Natural killer cell (primary cell): ENCODE data around the gene TMEM203. TPM values are rescaled to one million over a fixed set of nuclear protein-coding genes. Genes with fewer than 3 reads are reported as not detected.
A peak's percentile ranks its signal among the peaks of the same experiment; 100 is the strongest.

Experiments
- ATAC-seq, 3 donors: fragments of 150-1000 bp in 2 of 3; fragments of 200-7000 bp in 1 of 3; cut with Tn5 transposase; 1 replicate in 1 of 3; 2 replicates in 2 of 3; pipeline ENCODE4 v1.10.0; 2021; ENCODE audit warnings: mild to moderate bottlenecking in 2 of 3, moderate library complexity in 2 of 3
- DNase-seq, 2 donors: peaks; one replicate each; pipeline versions ENCODE4 v3.0.0 to v3.0.0-alpha.2; 2013 to 2021; ENCODE audit warnings: mixed read lengths in 1 of 2
- H3K27ac ChIP-seq: one replicate; pipeline ENCODE4 v1.5.1; 2013; ENCODE audit warnings: mild to moderate bottlenecking, low read length
- H3K27me3 ChIP-seq: one replicate; pipeline ENCODE4 v1.6.1; 2013; ENCODE audit warnings: low read length; ENCODE audit not compliant: control insufficient read depth, insufficient read depth
- H3K36me3 ChIP-seq: one replicate; pipeline ENCODE4 v1.6.1; 2013; ENCODE audit warnings: low read length; ENCODE audit not compliant: control insufficient read depth, insufficient read depth
- H3K4me1 ChIP-seq: one replicate; pipeline ENCODE4 v1.6.1; 2013; ENCODE audit warnings: low read length; ENCODE audit not compliant: control insufficient read depth, insufficient read depth
- H3K4me3 ChIP-seq: one replicate; pipeline ENCODE4 v1.5.1; 2013; ENCODE audit warnings: low read length
- H3K9me3 ChIP-seq: one replicate; pipeline ENCODE4 v1.6.1; 2013; ENCODE audit warnings: low read length; ENCODE audit not compliant: control insufficient read depth, insufficient read depth
- H3K27ac Mint-ChIP-seq, 2 donors: one replicate each; pipeline ENCODE4 v1.8.0; 2022; ENCODE audit warnings: mild to moderate bottlenecking in 2 of 2, mixed read lengths in 2 of 2, moderate library complexity in 1 of 2
- H3K27me3 Mint-ChIP-seq, 2 donors: one replicate each; pipeline ENCODE4 v1.8.0; 2022; ENCODE audit warnings: low read depth in 2 of 2, mixed read lengths in 2 of 2
- H3K36me3 Mint-ChIP-seq: one replicate; pipeline ENCODE4 v1.8.0; 2022; ENCODE audit warnings: mixed read lengths
- H3K4me1 Mint-ChIP-seq, 2 donors: one replicate each; pipeline ENCODE4 v1.8.0; 2022; ENCODE audit warnings: mixed read lengths in 2 of 2
- H3K4me3 Mint-ChIP-seq: one replicate; pipeline ENCODE4 v1.8.0; 2022; ENCODE audit warnings: mild to moderate bottlenecking, moderate library complexity, mixed read lengths
- H3K9me3 Mint-ChIP-seq, 2 donors: one replicate each; pipeline ENCODE4 v1.8.0; 2022; ENCODE audit warnings: mixed read lengths in 2 of 2
- CTCF ChIP-seq: fragments of 200-600 bp; IDR thresholded peaks from one replicate; pipeline ENCODE4 v1.8.0; 2022; ENCODE audit warnings: antibody characterized with exemption
- WGBS: methylation state at CpG from one replicate; pipeline ENCODE4 v1.1.7; 2013; ENCODE audit warnings: missing lambda C conversion rate; ENCODE audit not compliant: insufficient coverage; 5-methylcytosine and 5-hydroxymethylcytosine counted together
- intact Hi-C: fragments of 100-400 bp; cut with micrococcal nuclease; formaldehyde crosslinking; loops from one replicate; pipeline ENCODE4 v1.14.2; 2022
- total RNA-seq, 4 donors: library from RNA; stranded (reverse); fragments of 120-200 nt in 1 of 4; gene quantifications; one replicate each; pipeline versions ENCODE4 v1.2.3 to v1.2.4, GENCODE V29; 2013 to 2022

Gene TMEM203
- total RNA-seq, 3 donors from 2014 or later (not counting 1 experiment from before 2014, with no cell fraction given): 22.1 to 30.5 (median 27.1) TPM

- H3K27ac ChIP-seq: no peak overlapping the region
Observed at GRCh38 chr9:137167747-137168572, 37.5 kb downstream of the TMEM203 start.

GRCh38 chr9:137167277-137167746 lies 38.1 kb downstream of the TMEM203 start:
- DNase-seq: no peak
- Mint-ChIP-seq H3K27ac (no peak overlapping the region), H3K9me3 (no peaks in the 10 kb centered on the region), H3K4me3 (no peak overlapping the region), H3K27me3 (peaks cover 7 to 41% of the 10 kb centered on the region in 2 donors), H3K4me1 (no peaks in the 10 kb centered on the region), H3K36me3 (no peaks in the 10 kb centered on the region)
- TF ChIP-seq CTCF: no peak
- Histone ChIP-seq H3K4me1 (peaks cover 8% of the 10 kb centered on the region), H3K27ac (no peak overlapping the region), H3K27me3 (peaks cover 52% of the 10 kb centered on the region), H3K4me3 (no peak overlapping the region), H3K36me3 (no peaks in the 10 kb centered on the region), H3K9me3 (no peaks in the 10 kb centered on the region)
- ATAC-seq: no peak
- intact Hi-C loops: no loop called here
- WGBS: 39% methylated on average over 43 of the region's 44 CpGs

More at GRCh38 chr9:137167747-137168572, 37.5 kb downstream of the TMEM203 start:
- H3K4me1 ChIP-seq: peaks cover 3% of the 10 kb centered on the region
- no peaks in the 10 kb centered on the region for H3K36me3 ChIP-seq
- ATAC-seq (peak in 1 of 3 donors; percentile 14), DNase-seq (no peak)
- Mint-ChIP-seq H3K36me3 (no peaks in the 10 kb centered on the region), H3K27me3 (peaks cover 7 to 38% of the 10 kb centered on the region in 2 donors), H3K9me3 (no peaks in the 10 kb centered on the region), H3K4me3 (no peak overlapping the region), H3K4me1 (no peaks in the 10 kb centered on the region), H3K27ac (no peak overlapping the region)
- WGBS: 10% methylated on average over 56 of the region's 57 CpGs
- intact Hi-C loops: no loop called here
- no peaks in the 10 kb centered on the region for H3K9me3 ChIP-seq
- peaks cover 49% of the 10 kb centered on the region for H3K27me3 ChIP-seq
- TF ChIP-seq CTCF: no peak
- no peak overlapping the region for H3K4me3 ChIP-seq

- Mint-ChIP-seq H3K9me3 (no peaks in the 10 kb centered on the region), H3K27me3 (peaks cover 7 to 41% of the 10 kb centered on the region in 2 donors), H3K4me1 (no peaks in the 10 kb centered on the region), H3K36me3 (no peaks in the 10 kb centered on the region), H3K27ac (no peak overlapping the region), H3K4me3 (no peak overlapping the region)
- DNase-seq (no peak), ATAC-seq (no peak)
- no peaks in the 10 kb centered on the region for H3K36me3 ChIP-seq
- H3K27me3 ChIP-seq: peaks cover 53% of the 10 kb centered on the region
- TF ChIP-seq CTCF: no peak
- no peaks in the 10 kb centered on the region for H3K9me3 ChIP-seq
- peaks cover 9% of the 10 kb centered on the region for H3K4me1 ChIP-seq
- no peak overlapping the region for H3K27ac ChIP-seq
- 73% methylated on average over 22 of the region's 22 CpGs for WGBS
- H3K4me3 ChIP-seq: no peak overlapping the region
- intact Hi-C loops: no loop called here
Observed at GRCh38 chr9:137166380-137167229, 38.8 kb downstream of the TMEM203 start.
